Neutrophil (primary cell): Measurements from ENCODE around the gene TM9SF1.
"Not testable (repeated sequence)": the region's sequence is repeated elsewhere in the genome, so short reads cannot be mapped to it uniquely, and the experiment has no call there.

Source experiments
- H3K27ac ChIP-seq: fragments of 200-600 bp; sonication (generic); 2 replicates; pipeline ENCODE4 v1.5.1; 2016; ENCODE audit warnings: mild to moderate bottlenecking, moderate library complexity
- H3K27me3 ChIP-seq: fragments of 200-600 bp; sonication (generic); 2 replicates; pipeline ENCODE4 v1.6.0; 2016; ENCODE audit warnings: mild to moderate bottlenecking
- H3K36me3 ChIP-seq: fragments of 200-600 bp; sonication (generic); 2 replicates; pipeline ENCODE4 v1.5.1; 2017
- H3K4me1 ChIP-seq, 2 experiments: fragments of 200-600 bp in 1 of 2; sonication (generic) in 1 of 2; 1 replicate in 1 of 2; 2 replicates in 1 of 2; pipeline versions ENCODE4 v1.5.1 to v1.6.1; 2013 to 2016; ENCODE audit warnings: low read depth in 1 of 2, low read length in 1 of 2, mild to moderate bottlenecking in 1 of 2, moderate library complexity in 1 of 2; ENCODE audit not compliant: control insufficient read depth in 1 of 2, insufficient read depth in 1 of 2
- H3K4me3 ChIP-seq, 2 experiments: fragments of 200-600 bp in 1 of 2; sonication (generic) in 1 of 2; 1 replicate in 1 of 2; 2 replicates in 1 of 2; pipeline ENCODE4 v1.5.1; 2013 to 2016; ENCODE audit warnings: low read depth in 1 of 2, low read length in 1 of 2, mild to moderate bottlenecking in 1 of 2, moderate library complexity in 1 of 2
- H3K9me3 ChIP-seq: fragments of 200-600 bp; sonication (generic); 2 replicates; pipeline ENCODE4 v1.5.1; 2016
- CTCF ChIP-seq: fragments of 200-600 bp; sonication (generic); IDR thresholded peaks from 2 replicates; pipeline ENCODE4 v1.5.1; 2016; ENCODE audit warnings: antibody characterized with exemption

Gene TM9SF1

GRCh38 chr14:24226473-24226872 lies 31.2 kb upstream of the TM9SF1 start:
- no peak for TF ChIP-seq CTCF
- peaks cover 7% of the 10 kb centered on the region in 2 experiments for H3K4me1 ChIP-seq
- H3K27ac ChIP-seq, result no peak overlapping the region
- no peak overlapping the region for H3K4me3 ChIP-seq
- peaks cover 10% of the 10 kb centered on the region for H3K36me3 ChIP-seq
- no peaks in the 10 kb centered on the region for H3K9me3 ChIP-seq
- no peaks in the 10 kb centered on the region for H3K27me3 ChIP-seq

GRCh38 chr14:24224618-24225071 lies 29.4 kb upstream of the TM9SF1 start:
- H3K27me3 ChIP-seq, result no peaks in the 10 kb centered on the region

GRCh38 chr14:24222987-24223386 lies 27.7 kb upstream of the TM9SF1 start:
- not testable (repeated sequence) for H3K27ac ChIP-seq, H3K4me1 ChIP-seq, H3K9me3 ChIP-seq, H3K4me3 ChIP-seq, H3K27me3 ChIP-seq
- H3K36me3 ChIP-seq, result peaks cover 11% of the 10 kb centered on the region

More at GRCh38 chr14:24224618-24225071, 29.4 kb upstream of the TM9SF1 start:
- Histone ChIP-seq H3K27ac (no peak overlapping the region), H3K36me3 (peaks cover 10% of the 10 kb centered on the region), H3K4me1 (peaks cover 0 to 2% of the 10 kb centered on the region in 2 experiments), H3K4me3 (no peak overlapping the region), H3K9me3 (no peaks in the 10 kb centered on the region)
- TF ChIP-seq CTCF, result no peak

GRCh38 chr14:24219521-24219920 lies 24.3 kb upstream of the TM9SF1 start:
- Histone ChIP-seq H3K4me3 (no peak overlapping the region), H3K4me1 (peaks cover 17 to 18% of the 10 kb centered on the region in 2 experiments), H3K36me3 (peaks cover 6% of the 10 kb centered on the region), H3K9me3 (no peaks in the 10 kb centered on the region), H3K27me3 (no peaks in the 10 kb centered on the region), H3K27ac (no peak overlapping the region)
- no peak for TF ChIP-seq CTCF

GRCh38 chr14:24219080-24219479 lies 23.8 kb upstream of the TM9SF1 start:
- Histone ChIP-seq H3K27ac (no peak overlapping the region), H3K27me3 (no peaks in the 10 kb centered on the region)
- TF ChIP-seq CTCF, result no peak

GRCh38 chr14:24216876-24217275 lies 21.6 kb upstream of the TM9SF1 start:
- Histone ChIP-seq H3K4me1 (peaks cover 31 to 35% of the 10 kb centered on the region in 2 experiments), H3K27ac (peak overlapping the region; percentile 97)
- not testable (repeated sequence) for H3K36me3 ChIP-seq, H3K4me3 ChIP-seq, H3K9me3 ChIP-seq, H3K27me3 ChIP-seq

More at GRCh38 chr14:24219080-24219479, 23.8 kb upstream of the TM9SF1 start:
- Histone ChIP-seq H3K4me1 (peaks cover 21 to 22% of the 10 kb centered on the region in 2 experiments), H3K4me3 (no peak overlapping the region), H3K9me3 (no peaks in the 10 kb centered on the region), H3K36me3 (peaks cover 6% of the 10 kb centered on the region)

GRCh38 chr14:24216345-24216699 lies 21.1 kb upstream of the TM9SF1 start:
- peak overlapping the region; percentile 82 to 98 for H3K4me3 ChIP-seq
- H3K4me1 ChIP-seq, result peaks cover 31 to 35% of the 10 kb centered on the region in 2 experiments
- H3K27me3 ChIP-seq, result no peaks in the 10 kb centered on the region
- H3K27ac ChIP-seq, result peak overlapping the region; percentile 97
- H3K36me3 ChIP-seq, result peaks cover 7% of the 10 kb centered on the region
- no peaks in the 10 kb centered on the region for H3K9me3 ChIP-seq
- TF ChIP-seq CTCF, result no peak
